Glomerular visceral epithelial cell (primary cell): ENCODE data around the gene LIMK2.
"Not testable (repeated sequence)": the region's sequence is repeated elsewhere in the genome, so short reads cannot be mapped to it uniquely, and the experiment has no call there.

Experiments used
- DNase-seq: peaks from one replicate; pipeline ENCODE4 v3.0.0-alpha.2; 2016; ENCODE audit errors: extremely low spot score

Gene LIMK2

GRCh38 chr22:31290494-31291471, 78.7 kb downstream of the LIMK2 start:
- peak; percentile 87 for DNase-seq

- no peak for DNase-seq
Observed at GRCh38 chr22:31291481-31292235, 79.6 kb downstream of the LIMK2 start.

- peak; percentile 81 for DNase-seq
Observed at GRCh38 chr22:31292236-31292989, 80.3 kb downstream of the LIMK2 start, which contains the start of gene PIK3IP1. TSS of gene PIK3IP1 (minus strand) at chr22:31292488. CDS start at chr22:31292344, 144 bp downstream.

GRCh38 chr22:31295360-31295759, 83.3 kb downstream of the LIMK2 start:
- no peak for DNase-seq

- no peak for DNase-seq
Observed at GRCh38 chr22:31295831-31296657, 83.9 kb downstream of the LIMK2 start.

- DNase-seq = no peak
Observed at GRCh38 chr22:31300896-31301295, 88.8 kb downstream of the LIMK2 start.

GRCh38 chr22:31302006-31302405, 89.9 kb downstream of the LIMK2 start:
- no peak for DNase-seq

- no peak for DNase-seq
Observed at GRCh38 chr22:31302537-31302936, 90.4 kb downstream of the LIMK2 start.

GRCh38 chr22:31305194-31305593, 93.1 kb downstream of the LIMK2 start:
- no peak for DNase-seq

GRCh38 chr22:31308181-31308580, 96.1 kb downstream of the LIMK2 start:
- DNase-seq = no peak

GRCh38 chr22:31313366-31314147, 101.5 kb downstream of the LIMK2 start:
- DNase-seq = peak; percentile 47

GRCh38 chr22:31314220-31314619, 102.1 kb downstream of the LIMK2 start:
- not testable (repeated sequence) for DNase-seq

- DNase-seq = no peak
Observed at GRCh38 chr22:31321421-31321820, 109.3 kb downstream of the LIMK2 start.

- no peak for DNase-seq
Observed at GRCh38 chr22:31323578-31324550, 111.8 kb downstream of the LIMK2 start.

- DNase-seq = no peak
Observed at GRCh38 chr22:31326877-31327276, 114.8 kb downstream of the LIMK2 start.

- DNase-seq = peak; percentile 16
Observed at GRCh38 chr22:31327806-31328543, 115.9 kb downstream of the LIMK2 start.

GRCh38 chr22:31328544-31328960, 116.5 kb downstream of the LIMK2 start:
- DNase-seq = no peak

- DNase-seq = peak; percentile 51
Observed at GRCh38 chr22:31329029-31329428, 116.9 kb downstream of the LIMK2 start.
